GM12873 (cell line): Measurements from ENCODE around the gene IL24.

Experiments used
- CTCF ChIP-seq: IDR thresholded peaks from 2 replicates; pipeline ENCODE4 v1.5.1; 2012; ENCODE audit warnings: low read depth, mild to moderate bottlenecking, moderate library complexity, low read length, control low read depth; ENCODE audit not compliant: insufficient read depth; ENCODE audit errors: missing control alignments

IL24 gene

GRCh38 chr1:206898915-206899431, 1.7 kb downstream of the IL24 start:
- no peak for TF ChIP-seq CTCF

- TF ChIP-seq CTCF: no peak
Measured at GRCh38 chr1:206899717-206900116, 2.5 kb downstream of the IL24 start.

GRCh38 chr1:206900149-206900548, 2.9 kb downstream of the IL24 start:
- TF ChIP-seq CTCF: no peak

GRCh38 chr1:206901944-206902343, 4.7 kb downstream of the IL24 start:
- TF ChIP-seq CTCF: no peak

- no peak for TF ChIP-seq CTCF
Measured at GRCh38 chr1:206902702-206903101, 5.5 kb downstream of the IL24 start.

- TF ChIP-seq CTCF: no peak
Measured at GRCh38 chr1:206903687-206904086, 6.4 kb downstream of the IL24 start.

GRCh38 chr1:206904423-206905142, 7.3 kb downstream of the IL24 start:
- no peak for TF ChIP-seq CTCF
